KBM-7 (cell line): ENCODE results near the gene ARHGAP22.

Experiments used
- DNase-seq: peaks from one replicate; pipeline ENCODE4 v3.0.0-alpha.2; 2015
- in situ Hi-C: fragments of 300-500 bp; cut with MboI; formaldehyde crosslinking; loops from 2 replicates; pipeline ENCODE4 v1.14.3; 2020; ENCODE audit warnings: low sequenced_read_pairs, low pct_unique_long_range_greater_than_20kb, mixed read lengths

Gene ARHGAP22

GRCh38 chr10:48523212-48523819 lies 81.6 kb downstream of the ARHGAP22 start:
- in situ Hi-C loops = no loop called here
- peak; percentile 50 for DNase-seq

GRCh38 chr10:48522011-48522765 lies 82.7 kb downstream of the ARHGAP22 start:
- in situ Hi-C loops = no loop called here
- DNase-seq = no peak

GRCh38 chr10:48520594-48520993 lies 84.3 kb downstream of the ARHGAP22 start:
- in situ Hi-C loops = no loop called here
- no peak for DNase-seq

- in situ Hi-C loops = no loop called here
- no peak for DNase-seq
Measured at GRCh38 chr10:48520184-48520506, 84.7 kb downstream of the ARHGAP22 start.

- in situ Hi-C loops = no loop called here
- DNase-seq = peak; percentile 48
Measured at GRCh38 chr10:48519481-48520183, 85.2 kb downstream of the ARHGAP22 start.

- no peak for DNase-seq
- in situ Hi-C loops = no loop called here
Measured at GRCh38 chr10:48518986-48519385, 85.9 kb downstream of the ARHGAP22 start.

GRCh38 chr10:48517911-48518811 lies 86.7 kb downstream of the ARHGAP22 start:
- in situ Hi-C loops = no loop called here
- peak; percentile 89 for DNase-seq

- no peak for DNase-seq
- in situ Hi-C loops = no loop called here
Measured at GRCh38 chr10:48517482-48517881, 87.4 kb downstream of the ARHGAP22 start.

- DNase-seq = no peak
- in situ Hi-C loops = no loop called here
Measured at GRCh38 chr10:48516911-48517310, 88.0 kb downstream of the ARHGAP22 start.

- DNase-seq = no peak
- in situ Hi-C loops = no loop called here
Measured at GRCh38 chr10:48514916-48515315, 90.0 kb downstream of the ARHGAP22 start.

GRCh38 chr10:48514255-48514654 lies 90.6 kb downstream of the ARHGAP22 start:
- in situ Hi-C loops = no loop called here
- no peak for DNase-seq

- in situ Hi-C loops = no loop called here
- DNase-seq = no peak
Measured at GRCh38 chr10:48512861-48513260, 92.0 kb downstream of the ARHGAP22 start.

GRCh38 chr10:48511875-48512231 lies 93.0 kb downstream of the ARHGAP22 start:
- in situ Hi-C loops = no loop called here
- peak; percentile 93 for DNase-seq

GRCh38 chr10:48511066-48511874 lies 93.6 kb downstream of the ARHGAP22 start:
- in situ Hi-C loops = no loop called here
- DNase-seq = no peak

GRCh38 chr10:48509974-48510692 lies 94.7 kb downstream of the ARHGAP22 start:
- in situ Hi-C loops = loop anchor here (10.0 kb wide), 1 partner anchor 65 kb away; no protein-coding TSS in a partner anchor
- peak; percentile 51 for DNase-seq

- in situ Hi-C loops = loop anchor here (10.0 kb wide), 1 partner anchor 64 kb away; no protein-coding TSS in a partner anchor
Measured at GRCh38 chr10:48508791-48509772, 95.8 kb downstream of the ARHGAP22 start.

More at GRCh38 chr10:48508791-48509772, 95.8 kb downstream of the ARHGAP22 start:
- no peak for DNase-seq
